OCI-LY1 (cell line): ENCODE data around the gene BTNL9.

Source experiments
- H2AFZ ChIP-seq: fragments of 200-600 bp; sonication (generic), shearing (Covaris generic); 2 replicates; pipeline ENCODE4 v1.6.0; 2014; ENCODE audit warnings: antibody characterized with exemption, mild to moderate bottlenecking, low read length
- H3F3A ChIP-seq: fragments of 200-600 bp; sonication (generic), shearing (Covaris generic); 2 replicates; pipeline ENCODE4 v1.6.0; 2014; ENCODE audit warnings: mild to moderate bottlenecking, antibody characterized with exemption, low read length, moderate library complexity; ENCODE audit not compliant: insufficient read depth
- H3K27ac ChIP-seq: fragments of 200-600 bp; sonication (generic); 2 replicates; pipeline ENCODE4 v1.5.1; 2014; ENCODE audit warnings: low read length, mixed run types, mild to moderate bottlenecking, low read depth; ENCODE audit not compliant: poor library complexity, severe bottlenecking
- H3K27me3 ChIP-seq: fragments of 200-600 bp; sonication (generic); 2 replicates; pipeline ENCODE4 v1.6.0; 2014; ENCODE audit warnings: antibody characterized with exemption, mild to moderate bottlenecking, low read length, moderate library complexity; ENCODE audit not compliant: insufficient read depth
- H3K36me3 ChIP-seq: fragments of 200-600 bp; sonication (generic); 2 replicates; pipeline ENCODE4 v1.6.1; 2014; ENCODE audit warnings: mild to moderate bottlenecking, antibody characterized with exemption, low read length, moderate library complexity, mixed read lengths; ENCODE audit not compliant: insufficient read depth
- H3K4me1 ChIP-seq: fragments of 200-600 bp; sonication (generic); 2 replicates; pipeline ENCODE4 v1.5.1; 2014; ENCODE audit warnings: mild to moderate bottlenecking, low read length, moderate library complexity; ENCODE audit not compliant: insufficient read depth, severe bottlenecking
- H3K4me2 ChIP-seq: fragments of 200-600 bp; sonication (generic), shearing (Covaris generic); 2 replicates; pipeline ENCODE4 v1.6.1; 2014; ENCODE audit warnings: low read length
- H3K4me3 ChIP-seq: fragments of 200-600 bp; sonication (generic); 2 replicates; pipeline ENCODE4 v1.5.1; 2014; ENCODE audit warnings: low read length, low read depth, mild to moderate bottlenecking, mixed read lengths; ENCODE audit not compliant: poor library complexity, severe bottlenecking
- H3K79me2 ChIP-seq: fragments of 200-600 bp; shearing (Covaris generic); 2 replicates; pipeline ENCODE4 v1.6.1; 2016; ENCODE audit warnings: mixed run types, low read length, mixed read lengths; ENCODE audit not compliant: insufficient read depth
- H3K9ac ChIP-seq: fragments of 200-600 bp; sonication (generic), shearing (Covaris generic); 2 replicates; pipeline ENCODE4 v1.6.1; 2014; ENCODE audit warnings: mild to moderate bottlenecking, low read length, mixed read lengths
- H3K9me2 ChIP-seq: fragments of 200-600 bp; sonication (generic), shearing (Covaris generic); 2 replicates; pipeline ENCODE4 v1.6.1; 2014; ENCODE audit warnings: low read depth, mild to moderate bottlenecking, low read length, mixed read lengths
- H3K9me3 ChIP-seq: fragments of 200-600 bp; shearing (Covaris generic); 2 replicates; pipeline ENCODE4 v1.6.1; 2014; ENCODE audit warnings: low read length, mixed read lengths
- H4K20me1 ChIP-seq: fragments of 200-600 bp; sonication (generic), shearing (Covaris generic); 2 replicates; pipeline ENCODE4 v1.6.0; 2016; ENCODE audit warnings: mild to moderate bottlenecking, low read length; ENCODE audit not compliant: insufficient read depth
- CTCF ChIP-seq: fragments of 200-600 bp; sonication (generic), shearing (Covaris generic); IDR thresholded peaks from 2 replicates; pipeline ENCODE4 v1.5.1; 2017; ENCODE audit warnings: mild to moderate bottlenecking, antibody characterized with exemption, low read length, moderate library complexity, mixed read lengths
- EZH2 ChIP-seq: fragments of 200-600 bp; sonication (generic), shearing (Covaris generic); IDR thresholded peaks from 2 replicates; pipeline ENCODE4 v1.8.0; 2017; ENCODE audit warnings: borderline replicate concordance, mixed run types, mild to moderate bottlenecking, antibody characterized with exemption, low read length, moderate library complexity, mixed read lengths

BTNL9 gene

GRCh38 chr5:181059297-181060230 lies 19.5 kb downstream of the BTNL9 start:
- TF ChIP-seq EZH2 (no peak), CTCF (no peak)
- Histone ChIP-seq H3K4me2 (no peak overlapping the region), H3K27me3 (no peaks in the 10 kb centered on the region), H3K4me3 (no peak overlapping the region), H3K9me3 (no peaks in the 10 kb centered on the region), H3K79me2 (no peaks in the 10 kb centered on the region), H3K36me3 (peaks cover 38% of the 10 kb centered on the region), H3F3A (no peaks in the 10 kb centered on the region), H4K20me1 (no peaks in the 10 kb centered on the region), H3K9me2 (no peaks in the 10 kb centered on the region), H2AFZ (no peak overlapping the region), H3K27ac (no peak overlapping the region), H3K9ac (no peak overlapping the region), H3K4me1 (peaks cover 8% of the 10 kb centered on the region)

- Histone ChIP-seq H2AFZ (no peak overlapping the region), H3K27me3 (no peaks in the 10 kb centered on the region), H3K36me3 (peaks cover 31% of the 10 kb centered on the region), H4K20me1 (no peaks in the 10 kb centered on the region), H3K4me3 (no peak overlapping the region), H3K9me2 (no peaks in the 10 kb centered on the region), H3K79me2 (no peaks in the 10 kb centered on the region), H3K4me2 (no peak overlapping the region), H3K27ac (no peak overlapping the region), H3K9ac (no peak overlapping the region), H3K4me1 (peaks cover 5% of the 10 kb centered on the region), H3K9me3 (no peaks in the 10 kb centered on the region), H3F3A (no peaks in the 10 kb centered on the region)
- TF ChIP-seq EZH2: no peak
- no peak for TF ChIP-seq CTCF
Observed at GRCh38 chr5:181060231-181060590, 20.1 kb downstream of the BTNL9 start.

GRCh38 chr5:181060924-181061323 lies 20.9 kb downstream of the BTNL9 start:
- no peaks in the 10 kb centered on the region for H3K79me2 ChIP-seq
- no peaks in the 10 kb centered on the region for H3K27me3 ChIP-seq
- H3K4me2 ChIP-seq: no peak overlapping the region
- H3K9me3 ChIP-seq: no peaks in the 10 kb centered on the region
- no peaks in the 10 kb centered on the region for H4K20me1 ChIP-seq
- H3K27ac ChIP-seq: no peak overlapping the region
- no peak overlapping the region for H3K9ac ChIP-seq
- peaks cover 7% of the 10 kb centered on the region for H3K4me1 ChIP-seq
- H3K9me2 ChIP-seq: no peaks in the 10 kb centered on the region
- no peak overlapping the region for H3K4me3 ChIP-seq
- H2AFZ ChIP-seq: no peak overlapping the region
- TF ChIP-seq EZH2 (no peak), CTCF (no peak)
- no peaks in the 10 kb centered on the region for H3F3A ChIP-seq
- peaks cover 27% of the 10 kb centered on the region for H3K36me3 ChIP-seq
